ENCODE results near the gene DST. TPM values are rescaled to one million over a fixed set of nuclear protein-coding genes. Genes with fewer than 3 reads are reported as not detected.

The DST gene
- total and polyA plus RNA-seq, 2 of the 8 experiments (the other 6 are each of a cell fraction or from before 2014, with no cell fraction given), result 49.4 to 116 TPM

- TF ChIP-seq CHD7 (IDR thresholded peaks at IDR 0.05; ENCODE audit: insufficient replicate concordance, low read length) (no peak), TCF12 (IDR thresholded peaks at IDR 0.05; ENCODE audit: low read depth, low read length) (no peak), BACH1 (IDR thresholded peaks at IDR 0.05; ENCODE audit: low read length) (no peak), TEAD4 (IDR thresholded peaks at IDR 0.05; ENCODE audit: low read depth, low read length) (no peak), YY1 (IDR thresholded peaks at IDR 0.05; ENCODE audit: low read depth, low read length) (no peak), CHD2 (IDR thresholded peaks at IDR 0.05; ENCODE audit: low read length) (no peak), FOSL1 (IDR thresholded peaks at IDR 0.05; ENCODE audit: insufficient read depth, low read depth, low read length) (no peak), SIN3A (conservative IDR thresholded peaks at IDR 0.05 in 1 of 2, IDR thresholded peaks at IDR 0.05 in 1 of 2; ENCODE audit: low read depth in 1 of 2, low read length in 2 of 2) (no peak)
Measured at GRCh38 chr6:56628105-56628504, 14.6 kb downstream of the DST start (continued).
